HG02840 (cell line): ENCODE results near the gene PEAK1.
A peak's percentile ranks its signal among the peaks of the same experiment; 100 is the strongest.

Source experiments
- ATAC-seq: cut with Tn5 transposase; IDR thresholded peaks from one replicate; pipeline ENCODE4 v1.9.1; 2021; ENCODE audit warnings: mild to moderate bottlenecking, moderate library complexity, moderate number of reproducible peaks; ENCODE audit not compliant: unreplicated experiment, low FRiP score

Gene PEAK1

DNA sequence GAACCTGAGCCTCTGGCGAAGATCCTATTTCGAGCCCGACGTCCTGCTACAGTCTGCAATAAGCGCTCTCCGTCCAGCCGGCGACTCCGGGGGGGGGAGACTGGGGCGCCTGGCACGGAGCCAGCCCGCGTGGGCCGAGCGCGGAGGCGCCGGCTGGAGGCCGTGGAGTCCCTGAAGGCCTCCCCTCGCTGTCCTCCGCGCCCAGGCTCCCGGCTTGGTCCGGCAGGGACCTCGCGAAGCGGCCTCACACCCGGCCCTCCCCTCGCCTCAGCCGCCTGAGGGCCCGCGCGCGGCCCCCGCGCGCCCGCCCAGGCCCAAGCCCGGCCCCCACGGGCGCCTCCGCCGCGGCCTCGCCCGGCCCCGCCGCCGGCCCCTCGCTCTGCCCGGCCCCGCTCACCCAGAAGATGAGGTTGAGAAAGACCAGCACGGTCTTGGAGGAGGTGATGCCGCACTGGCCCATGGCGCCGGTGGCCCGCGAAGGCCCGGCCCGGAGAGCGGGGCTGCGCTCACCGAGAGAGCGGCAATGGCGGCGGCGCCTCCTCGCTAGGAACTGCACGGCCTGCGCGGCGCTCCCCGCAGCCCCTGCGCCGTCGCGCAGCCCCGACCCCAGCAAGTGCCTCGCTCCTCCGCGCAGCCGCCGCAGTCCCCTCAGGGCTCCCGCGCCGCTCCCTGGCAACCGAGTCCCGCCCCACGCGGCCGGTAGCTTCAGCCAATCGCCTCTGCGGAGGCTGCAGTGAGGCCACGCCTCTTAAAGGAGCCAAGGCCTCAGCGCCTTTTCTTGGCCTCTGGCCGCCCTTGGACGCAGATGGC, 349.2 kb downstream of the PEAK1 start, which contains the start of gene TSPAN3:
TSS of gene TSPAN3 (minus strand) at position 615 of the 810 bp plus-strand sequence. CDS start at position 460, 155 bp downstream.
- peak; percentile 89 for ATAC-seq

DNA sequence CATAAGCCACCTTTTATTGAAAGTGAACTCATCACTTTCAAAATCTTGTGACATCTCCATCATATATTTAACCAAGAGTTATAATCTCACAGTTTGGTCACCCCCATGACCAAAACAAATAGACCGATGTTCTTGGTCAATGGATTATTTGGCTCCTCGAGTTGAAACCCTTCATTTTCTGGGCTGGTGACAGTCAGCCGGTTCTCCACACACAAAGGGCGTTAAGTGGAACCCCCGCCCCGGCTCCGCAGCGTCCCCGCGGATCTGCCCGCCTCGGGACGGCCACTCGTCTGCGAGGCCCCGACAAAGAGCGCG, 349.8 kb downstream of the PEAK1 start:
- no peak for ATAC-seq

DNA sequence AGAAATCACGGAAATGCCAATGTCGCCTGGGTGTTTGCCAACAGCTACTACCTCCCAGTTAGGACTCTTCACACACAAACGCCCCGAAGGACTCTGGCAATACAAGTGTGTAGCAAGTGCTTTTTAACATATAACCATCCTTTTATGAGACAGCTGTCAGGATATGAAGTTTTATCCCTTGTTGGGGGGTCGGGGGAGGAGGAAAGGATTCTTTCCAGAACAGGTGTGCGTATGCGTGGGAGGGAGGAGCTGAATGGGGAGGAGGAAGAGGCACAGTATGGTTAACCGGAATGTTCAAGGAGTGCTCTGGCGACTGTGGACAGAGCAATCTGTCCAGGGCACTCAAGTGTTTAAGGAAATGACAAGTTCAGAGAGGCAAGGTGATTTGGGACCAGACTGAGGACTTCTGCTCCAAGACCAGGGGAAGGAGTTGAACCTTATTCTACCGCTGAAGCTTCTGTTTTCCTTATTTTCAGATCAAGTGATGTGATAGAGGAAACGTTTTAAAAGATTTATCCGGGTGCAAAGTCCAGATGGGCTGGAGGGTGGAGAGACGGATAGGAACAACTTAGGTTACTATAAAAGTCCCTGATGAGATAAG, 350.3 kb downstream of the PEAK1 start:
- ATAC-seq, result no peak

DNA sequence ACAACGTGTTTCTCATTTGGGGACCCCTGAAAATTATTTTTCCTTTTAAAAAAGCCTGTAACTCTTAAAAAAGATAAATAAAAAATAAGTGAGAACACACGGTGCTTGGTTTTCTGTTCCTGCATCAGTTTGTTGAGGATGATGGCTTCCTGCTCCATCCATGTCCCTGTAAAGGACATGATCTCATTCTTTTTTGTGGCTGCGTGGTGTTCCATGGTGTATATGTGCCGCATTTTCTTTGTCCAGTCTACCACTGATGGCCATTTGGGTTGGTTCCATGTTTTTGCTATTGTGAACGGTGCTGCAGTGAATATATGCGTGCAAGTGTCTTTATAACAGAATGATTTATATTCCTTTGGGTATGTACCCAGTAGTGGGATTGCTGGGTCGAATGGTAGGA, 351.3 kb downstream of the PEAK1 start:
- ATAC-seq, result no peak

DNA sequence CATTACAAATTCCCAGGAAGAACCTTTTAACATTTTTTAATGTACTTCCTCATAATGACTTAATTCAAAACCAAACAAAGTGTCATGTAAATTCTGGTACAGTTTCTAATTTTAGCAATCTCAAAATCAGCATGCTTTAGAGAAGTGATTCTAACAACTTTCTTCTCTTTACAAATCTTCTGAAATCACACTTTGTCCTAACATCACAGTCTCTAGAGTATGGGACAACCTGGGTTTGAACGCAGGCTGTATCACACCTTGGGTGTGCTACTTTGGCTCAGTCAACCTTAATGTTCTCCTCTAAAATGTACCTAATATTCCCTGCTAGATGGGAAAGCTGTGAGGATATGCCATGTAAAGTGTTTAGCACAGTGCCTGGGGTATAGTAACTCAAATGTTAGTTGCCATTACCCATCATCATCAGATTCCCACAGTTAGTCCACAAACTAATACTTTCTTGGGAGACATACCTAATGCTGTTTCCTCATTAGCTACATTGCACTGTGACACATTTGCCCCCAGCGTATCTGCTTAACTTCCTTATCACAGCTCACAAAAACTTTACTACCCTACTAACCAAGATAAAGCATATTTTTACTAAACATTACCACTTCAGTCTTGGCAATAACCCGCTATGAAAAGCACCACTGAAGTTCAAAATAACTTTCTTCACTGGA, 352.1 kb downstream of the PEAK1 start:
- no peak for ATAC-seq

DNA sequence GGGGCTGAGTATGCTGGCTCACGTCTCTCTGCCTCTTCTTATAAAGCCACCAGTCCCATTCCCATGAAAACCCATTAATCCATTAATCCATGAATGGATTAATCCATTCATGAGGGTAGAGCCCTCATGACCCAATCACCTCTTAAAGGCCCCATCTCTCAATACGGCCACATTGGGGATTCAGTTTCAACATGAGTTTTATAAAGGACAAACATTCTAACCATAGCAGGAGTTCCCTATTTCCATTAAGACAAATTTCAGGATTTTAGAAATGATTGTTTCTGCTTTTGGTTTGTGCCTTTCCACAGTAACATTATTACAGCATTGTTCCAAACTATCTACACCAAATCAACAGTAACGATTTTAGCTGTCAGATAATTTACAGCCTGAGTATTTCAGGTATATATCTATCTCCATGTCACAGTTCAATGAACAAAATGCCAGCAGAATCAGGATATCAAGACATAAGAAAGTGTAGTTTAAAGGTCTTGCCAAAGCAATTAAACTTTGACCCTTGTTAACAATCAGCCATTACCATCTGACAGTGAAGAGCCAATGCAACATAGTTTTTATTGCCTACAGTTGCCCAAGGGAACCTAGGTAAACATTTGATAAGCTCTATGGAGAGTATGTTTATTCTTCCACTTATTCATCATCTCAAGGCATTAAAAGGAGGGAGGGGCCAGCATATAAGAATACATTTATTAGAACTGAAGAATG, 352.8 kb downstream of the PEAK1 start:
- ATAC-seq, result no peak

DNA sequence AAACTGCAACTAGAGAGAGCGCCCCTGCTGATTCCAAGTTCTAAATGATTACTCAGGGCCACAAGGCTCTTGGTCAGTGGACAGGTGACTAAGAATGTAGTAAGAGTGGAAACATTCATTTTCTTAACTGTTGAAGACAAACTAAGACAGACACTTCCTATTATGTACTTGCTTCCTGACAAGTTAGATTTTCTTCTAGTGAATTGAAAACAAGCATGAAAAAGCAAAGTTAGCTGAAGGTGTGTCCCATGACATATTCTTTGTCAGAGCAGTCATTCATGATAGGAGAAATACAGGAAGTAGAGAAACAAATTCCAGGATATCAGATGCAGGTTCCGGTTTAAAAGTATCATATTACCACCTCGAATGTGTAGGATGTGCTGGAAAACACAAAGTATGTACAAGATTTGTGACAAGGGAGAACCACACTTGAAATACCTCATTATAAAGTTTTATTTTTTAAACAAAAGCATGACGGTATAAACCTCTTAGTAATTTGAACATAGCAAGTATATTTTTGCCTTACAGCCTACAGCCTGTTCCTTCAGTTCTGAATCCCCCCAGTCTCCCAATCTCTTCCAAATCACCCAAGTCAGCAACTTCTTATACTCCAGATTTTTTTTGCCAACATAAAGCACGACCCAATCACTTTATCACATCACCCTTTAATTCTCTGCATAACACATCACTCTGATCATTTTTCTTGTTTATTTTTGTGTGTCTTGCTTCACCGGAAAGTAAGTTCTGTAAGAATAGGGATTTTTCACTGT, 355.2 kb downstream of the PEAK1 start:
- no peak for ATAC-seq

DNA sequence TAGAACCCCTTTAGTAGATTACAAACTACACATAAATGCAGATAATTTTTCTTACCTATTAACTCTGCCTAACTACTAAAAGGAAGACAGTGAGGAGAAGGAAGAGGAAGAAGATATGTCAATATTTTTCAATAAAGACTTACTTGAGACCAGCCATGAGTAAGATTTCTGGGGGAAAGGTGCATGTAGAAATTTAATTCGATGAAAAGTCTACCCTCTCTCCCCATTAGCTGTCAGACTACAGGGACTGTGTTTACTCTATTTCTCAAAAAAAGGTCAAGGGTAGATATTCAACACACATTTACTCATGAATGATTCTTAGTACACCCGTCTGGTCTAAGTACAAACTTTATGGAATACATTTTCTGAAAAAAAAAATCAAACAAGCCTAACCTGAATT, 355.8 kb downstream of the PEAK1 start:
- ATAC-seq, result no peak

DNA sequence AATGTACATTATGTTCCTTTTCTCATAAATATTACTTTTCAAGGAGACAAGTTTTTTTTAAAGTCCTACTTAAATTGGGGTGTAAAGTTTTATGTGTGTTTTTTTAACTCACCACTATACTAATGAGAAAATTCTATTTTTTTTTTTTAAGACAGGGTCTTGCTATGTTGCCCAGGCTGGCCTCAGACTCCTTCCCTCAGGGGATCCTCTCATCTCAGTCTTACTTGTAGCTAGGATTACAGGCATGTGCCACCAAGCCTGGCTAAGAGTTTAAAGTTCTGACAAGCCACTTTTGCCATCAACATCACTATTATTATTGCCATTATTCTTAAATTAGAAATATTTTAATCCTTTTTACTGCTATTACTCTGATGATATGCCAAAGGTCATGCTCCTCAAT, 356.7 kb downstream of the PEAK1 start:
- no peak for ATAC-seq

DNA sequence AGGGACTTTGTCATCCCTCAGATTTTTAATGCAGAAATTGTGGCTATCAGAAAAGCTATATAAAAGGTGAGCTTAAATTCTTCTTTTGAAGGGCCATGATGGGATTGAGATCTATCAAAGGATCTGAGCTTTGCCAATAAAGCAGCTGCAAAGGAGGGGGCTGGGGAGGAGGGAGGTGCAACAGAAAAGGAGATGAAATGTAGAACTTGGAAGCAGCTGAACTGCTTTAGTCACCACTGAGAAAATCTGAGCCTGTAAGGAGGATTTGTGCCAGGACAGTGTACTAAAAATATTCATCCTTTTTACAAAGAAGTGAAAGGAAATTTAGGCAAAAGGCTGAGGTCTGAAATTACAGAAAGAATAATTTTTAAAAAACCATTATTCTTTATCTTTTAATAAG, 359.4 kb downstream of the PEAK1 start:
- ATAC-seq, result no peak

DNA sequence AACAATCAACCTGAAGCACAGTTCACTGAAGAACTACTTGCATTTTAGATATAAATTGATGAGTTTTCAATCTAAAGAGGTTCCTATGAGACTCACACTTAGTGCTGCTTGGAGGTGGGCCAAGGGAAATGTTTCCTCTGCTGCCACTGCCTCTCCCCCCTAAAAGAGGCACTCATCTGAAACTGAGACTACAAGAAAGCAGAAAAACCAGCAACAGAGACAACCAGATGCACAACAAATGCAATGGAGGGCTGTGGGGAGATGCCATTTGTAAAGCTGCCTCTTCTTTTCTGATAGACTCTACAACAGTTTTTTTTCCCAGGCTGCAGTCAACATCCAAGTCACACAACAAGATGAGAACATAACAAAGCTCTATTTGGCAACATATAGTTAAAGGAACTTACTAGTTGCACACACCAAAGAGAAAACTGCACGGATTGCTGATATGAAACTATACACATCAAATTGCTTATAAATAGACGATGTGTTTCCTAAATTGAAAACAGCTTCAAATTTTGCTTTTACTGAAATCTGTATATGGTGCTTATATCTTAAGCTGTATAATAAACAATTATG, 360.0 kb downstream of the PEAK1 start:
- no peak for ATAC-seq

DNA sequence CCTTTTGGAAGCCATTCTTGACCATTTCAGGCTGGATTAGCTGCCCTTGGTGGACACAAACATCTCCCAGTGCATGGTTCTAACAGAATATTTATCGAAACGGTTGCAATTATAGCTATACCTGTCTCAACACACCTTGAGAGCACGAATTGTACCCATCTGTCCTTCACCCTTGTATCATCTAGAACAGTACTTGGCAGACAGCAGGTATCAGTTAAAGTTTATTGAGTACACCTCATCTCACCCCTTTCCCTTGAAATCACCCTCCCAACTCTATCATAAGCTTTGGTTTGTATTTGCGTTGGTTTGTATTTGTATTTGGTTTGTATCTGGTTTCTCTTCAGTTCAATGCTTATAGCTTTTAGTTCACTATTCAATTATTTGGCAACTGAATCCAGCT, 361.4 kb downstream of the PEAK1 start:
- ATAC-seq, result no peak

DNA sequence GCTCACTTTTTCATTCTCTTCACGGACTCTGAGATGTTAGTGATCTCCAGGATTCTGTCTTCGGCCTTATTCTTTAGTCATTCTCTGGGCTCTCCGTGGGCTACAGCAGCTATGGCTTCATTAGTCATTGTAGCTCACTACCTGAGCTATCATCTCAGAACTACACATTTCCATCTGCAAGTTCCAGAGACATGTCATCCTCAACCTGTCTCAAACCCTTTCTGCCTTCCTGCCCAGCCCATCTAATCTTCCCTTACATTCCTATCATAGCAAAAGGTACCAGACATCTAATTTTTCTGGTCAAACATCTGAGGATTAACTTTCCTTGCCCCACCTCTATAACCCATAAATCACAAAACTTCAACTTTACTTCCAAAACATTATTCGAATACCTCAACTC, 362.2 kb downstream of the PEAK1 start:
- no peak for ATAC-seq

DNA sequence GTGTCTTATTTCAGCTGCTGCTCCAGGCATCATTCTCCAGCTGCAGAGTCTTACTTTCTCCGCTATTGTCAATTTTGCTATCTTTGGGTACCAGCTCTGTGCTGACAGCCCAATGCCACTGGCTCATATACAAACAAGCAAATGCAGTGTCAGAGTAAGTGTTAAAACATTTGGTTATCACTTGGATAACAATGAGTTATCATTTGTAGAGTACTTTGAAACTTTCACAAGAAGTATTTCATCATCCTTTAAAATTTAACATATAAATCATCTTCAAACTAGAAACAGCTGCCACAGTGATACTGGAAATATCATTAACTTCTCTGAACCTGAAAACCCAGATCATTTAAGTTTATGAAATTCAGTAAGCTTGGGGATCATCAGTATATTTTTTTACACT, 362.8 kb downstream of the PEAK1 start:
- ATAC-seq, result no peak

DNA sequence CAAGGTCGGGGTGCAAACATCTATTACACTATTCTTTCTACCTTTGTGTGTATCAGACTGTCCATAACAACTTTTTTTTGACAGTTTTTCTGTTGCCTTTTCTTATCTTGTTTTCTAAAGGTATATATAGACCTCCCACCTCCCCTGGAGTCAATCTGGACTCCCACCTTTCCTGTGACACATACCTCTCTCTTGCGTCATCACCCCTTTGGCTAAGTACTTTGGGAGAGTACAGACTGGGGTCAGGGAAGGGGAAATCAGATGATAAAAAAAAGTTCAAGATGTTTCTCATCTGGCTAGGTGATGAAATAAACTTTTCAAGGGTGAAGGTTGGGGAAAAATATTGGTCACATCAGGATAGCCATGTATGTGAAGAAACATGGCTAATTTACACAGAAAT, 366.2 kb downstream of the PEAK1 start:
- ATAC-seq, result no peak

DNA sequence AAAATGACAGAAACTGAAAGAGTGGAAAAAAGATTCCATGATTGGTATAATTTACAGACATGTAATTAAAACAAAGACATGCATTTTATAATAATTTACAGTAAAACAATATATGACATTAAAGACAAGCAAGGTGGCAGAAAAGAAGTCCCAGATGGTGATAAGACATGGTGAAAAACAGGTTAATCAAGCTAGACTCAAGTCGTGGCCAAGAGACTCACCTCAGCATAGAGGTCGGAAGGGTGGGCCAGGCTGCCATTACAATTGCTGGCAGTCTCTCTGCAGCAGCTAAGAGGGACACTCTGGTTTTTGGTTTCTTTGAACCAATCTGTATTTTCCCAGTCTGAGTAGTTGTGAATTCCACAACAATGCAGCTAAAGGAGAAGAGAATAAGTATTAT, 367.3 kb downstream of the PEAK1 start:
- ATAC-seq, result no peak
